Endometrium (tissue), 2 donors: ENCODE data around the gene FCHSD2.
A peak's percentile ranks its signal among the peaks of the same experiment; 100 is the strongest.
"Not testable (repeated sequence)": the region's sequence is repeated elsewhere in the genome, so short reads cannot be mapped to it uniquely, and the experiment has no call there.

Experiments used
- FAIRE-seq: peaks from 2 replicates; lab custom pipeline; 2012; peaks lifted over from hg19 to GRCh38; lab: Jason Lieb, UNC
- donor health status: control.
- donor health status: control.

Gene FCHSD2

GRCh38 chr11:73149105-73149504 is 7.0 kb upstream of the FCHSD2 start:
- FAIRE-seq = no peak

- FAIRE-seq = no peak
Observed at GRCh38 chr11:73147771-73148681, 5.9 kb upstream of the FCHSD2 start.

GRCh38 chr11:73145986-73146575 is 4.0 kb upstream of the FCHSD2 start:
- FAIRE-seq = no peak

GRCh38 chr11:73143126-73143838 is 1.2 kb upstream of the FCHSD2 start:
- no peak for FAIRE-seq

- FAIRE-seq = no peak
Observed at GRCh38 chr11:73141309-73142127, 600 bp downstream of the FCHSD2 start.

- no peak for FAIRE-seq
Observed at GRCh38 chr11:73141031-73141308, 1.1 kb downstream of the FCHSD2 start.

- FAIRE-seq = no peak
Observed at GRCh38 chr11:73140213-73141030, 1.7 kb downstream of the FCHSD2 start.

- no peak for FAIRE-seq
Observed at GRCh38 chr11:73139476-73140198, 2.5 kb downstream of the FCHSD2 start.

- no peak for FAIRE-seq
Observed at GRCh38 chr11:73137944-73138274, 4.2 kb downstream of the FCHSD2 start.

GRCh38 chr11:73137262-73137943 is 4.7 kb downstream of the FCHSD2 start:
- FAIRE-seq = no peak

GRCh38 chr11:73136722-73137121 is 5.4 kb downstream of the FCHSD2 start:
- not testable (repeated sequence) for FAIRE-seq

GRCh38 chr11:73135346-73136284 is 6.5 kb downstream of the FCHSD2 start:
- no peak for FAIRE-seq

- FAIRE-seq = not testable (repeated sequence)
Observed at GRCh38 chr11:73132349-73132748, 9.8 kb downstream of the FCHSD2 start.

- no peak for FAIRE-seq
Observed at GRCh38 chr11:73130181-73130580, 11.9 kb downstream of the FCHSD2 start.

GRCh38 chr11:73129198-73129597 is 12.9 kb downstream of the FCHSD2 start:
- FAIRE-seq = no peak

GRCh38 chr11:73126804-73127480 is 15.2 kb downstream of the FCHSD2 start:
- FAIRE-seq = peak; percentile 15

GRCh38 chr11:73124800-73125199 is 17.3 kb downstream of the FCHSD2 start:
- no peak for FAIRE-seq

- FAIRE-seq = not testable (repeated sequence)
Observed at GRCh38 chr11:73123892-73124291, 18.2 kb downstream of the FCHSD2 start.
